ENCODE data around the gene ADIPOR2.

The ADIPOR2 gene

GRCh38 chr12:1793426-1794210 is 102.7 kb downstream of the ADIPOR2 start:
- no peak for DNase-seq (ENCODE audit: low read depth)
- H3K4me3 ChIP-seq (ENCODE audit: low read depth, low read length): no peak overlapping the region

DNA sequence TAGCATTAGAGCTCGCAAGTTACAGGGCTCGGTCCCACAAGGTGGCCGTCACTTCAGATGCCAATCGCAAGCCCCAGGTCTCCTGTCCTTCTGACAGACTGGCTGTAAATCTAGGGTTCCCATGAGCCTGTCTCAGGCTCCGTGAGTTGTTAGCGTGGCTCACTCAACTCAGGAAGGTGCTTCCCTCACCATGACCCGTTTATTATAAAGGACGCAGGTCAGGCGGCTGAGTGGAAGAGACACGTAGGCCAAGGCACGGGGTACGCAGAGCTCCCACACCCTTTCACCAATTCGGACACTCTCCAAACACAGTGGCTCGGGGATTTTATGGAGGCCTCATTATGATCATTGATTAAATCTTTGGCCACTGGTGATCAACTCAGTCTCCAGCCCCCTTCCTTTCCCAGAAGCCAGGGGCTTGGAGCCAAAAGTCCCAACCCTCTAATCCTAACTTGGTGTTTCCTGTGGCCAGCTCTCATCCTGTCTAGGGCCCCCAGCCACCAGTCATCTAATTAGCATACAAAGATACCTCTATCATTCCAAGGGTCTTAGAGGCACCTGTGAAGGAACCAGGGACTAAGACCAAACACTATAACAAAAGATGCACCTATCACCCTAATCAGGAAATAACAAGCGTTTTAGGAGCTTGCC is 103.7 kb downstream of the ADIPOR2 start:
- no peak for DNase-seq (ENCODE audit: low read depth)
- no peak overlapping the region for H3K4me3 ChIP-seq (ENCODE audit: low read depth, low read length)

GRCh38 chr12:1795221-1795784 is 104.4 kb downstream of the ADIPOR2 start:
- no peak overlapping the region for H3K4me3 ChIP-seq (ENCODE audit: low read depth, low read length)
- DNase-seq (ENCODE audit: low read depth): no peak

- peak; percentile 42 for DNase-seq (ENCODE audit: low read depth)
- H3K4me3 ChIP-seq (ENCODE audit: low read depth, low read length): peak overlapping the region; percentile 47
These were observed 105.1 kb downstream of the ADIPOR2 start for GRCh38 chr12:1795785-1796514.

DNA sequence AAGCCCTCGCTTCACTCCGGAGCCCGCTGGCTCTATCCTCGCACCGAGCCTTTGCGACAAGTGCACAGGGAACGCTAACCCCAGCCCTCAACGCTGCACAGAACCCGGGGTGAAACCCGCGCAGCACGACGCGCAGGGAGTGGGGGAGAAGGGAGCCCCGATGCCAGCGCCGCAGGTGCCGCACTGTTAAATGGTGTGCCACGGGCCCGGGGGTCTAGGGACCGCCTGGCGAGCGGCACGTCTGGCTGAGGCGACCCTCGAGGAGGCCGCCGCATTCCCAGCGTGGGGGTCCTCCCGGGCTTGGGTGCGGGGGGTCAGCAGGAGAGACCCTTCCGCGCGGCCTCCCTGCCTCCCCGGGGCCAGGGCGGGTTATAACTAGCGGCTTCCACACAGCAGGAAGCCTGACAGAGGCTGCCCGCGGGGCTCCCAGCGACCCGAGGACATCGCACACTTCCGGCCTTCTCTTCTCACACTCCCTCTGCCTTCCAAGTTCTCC is 105.7 kb downstream of the ADIPOR2 start:
- H3K4me3 ChIP-seq (ENCODE audit: low read depth, low read length): peak overlapping the region; percentile 47
- DNase-seq (ENCODE audit: low read depth): no peak

DNA sequence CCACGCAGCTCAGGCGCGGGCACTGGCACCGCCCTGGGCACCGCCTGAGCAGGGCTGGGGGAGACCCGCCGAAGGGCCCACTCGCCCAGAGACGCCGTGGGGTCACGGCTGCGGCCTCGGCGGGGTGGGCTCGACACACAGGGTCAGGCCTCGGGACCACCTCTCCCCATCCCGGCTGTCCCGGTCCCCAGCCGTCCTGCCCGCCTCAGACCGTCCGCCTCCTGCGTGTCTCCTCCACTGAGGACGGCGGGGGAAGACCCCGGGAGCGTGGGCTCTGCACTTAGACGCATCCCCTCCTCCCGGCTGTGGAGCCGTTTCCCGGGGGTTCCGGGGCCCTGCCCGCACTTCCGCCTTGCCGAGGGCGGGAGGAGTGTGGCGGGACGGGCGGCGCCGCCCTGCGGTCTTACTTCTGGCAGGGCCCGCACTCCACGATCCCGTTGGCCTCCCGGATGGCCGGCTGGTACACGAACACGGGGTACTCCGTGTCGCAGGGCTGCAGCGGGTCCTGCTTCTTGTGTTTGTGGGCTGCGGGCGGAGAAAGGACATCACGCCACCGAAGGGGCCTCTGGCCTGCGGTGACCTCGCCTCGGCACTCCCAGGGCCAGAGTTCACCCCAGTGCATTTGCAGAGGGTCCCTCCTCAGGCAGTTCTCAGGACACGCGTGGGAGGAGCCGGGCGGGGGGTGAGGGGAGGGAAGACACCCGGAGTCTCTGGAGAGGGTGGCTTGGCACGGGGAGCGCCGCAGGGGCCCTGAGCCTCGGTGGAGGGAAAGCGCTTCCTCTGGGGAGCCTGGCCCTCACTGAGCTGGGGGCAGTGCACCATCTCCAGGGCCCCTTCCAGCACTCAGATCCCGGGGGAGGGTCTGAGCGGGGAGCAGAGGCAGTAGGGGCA is 106.4 kb downstream of the ADIPOR2 start:
- no peak for DNase-seq (ENCODE audit: low read depth)
- H3K4me3 ChIP-seq (ENCODE audit: low read depth, low read length): peak overlapping the region; percentile 47

- no peak for DNase-seq (ENCODE audit: low read depth)
- H3K4me3 ChIP-seq (ENCODE audit: low read depth, low read length): no peak overlapping the region
These were observed 107.2 kb downstream of the ADIPOR2 start for GRCh38 chr12:1797991-1798640.

DNA sequence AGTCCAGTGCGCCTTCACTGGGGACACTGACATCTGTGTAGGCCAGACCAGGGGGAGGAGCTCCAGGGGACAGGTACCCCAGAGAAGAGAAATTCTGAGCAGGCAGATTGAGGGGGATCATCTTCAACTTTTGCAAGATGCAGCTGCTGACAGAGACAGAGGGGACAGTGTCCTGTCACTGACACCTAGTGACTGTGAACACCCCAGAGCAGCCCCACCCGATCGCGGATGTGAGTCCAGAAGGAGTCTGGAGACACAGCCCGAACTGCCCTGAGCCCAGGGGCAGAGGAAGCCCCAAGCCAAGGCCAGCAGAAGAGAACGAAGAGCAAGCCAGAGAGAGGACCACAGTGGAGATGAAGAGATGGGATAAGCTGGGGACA is 107.8 kb downstream of the ADIPOR2 start:
- no peak overlapping the region for H3K4me3 ChIP-seq (ENCODE audit: low read depth, low read length)
- DNase-seq (ENCODE audit: low read depth): no peak

- no peak for DNase-seq (ENCODE audit: low read depth)
- no peak overlapping the region for H3K4me3 ChIP-seq (ENCODE audit: low read depth, low read length)
These were observed 108.4 kb downstream of the ADIPOR2 start for GRCh38 chr12:1799051-1799881.

GRCh38 chr12:1799882-1800400 is 109.1 kb downstream of the ADIPOR2 start:
- no peak overlapping the region for H3K4me3 ChIP-seq (ENCODE audit: low read depth, low read length)
- no peak for DNase-seq (ENCODE audit: low read depth)

DNA sequence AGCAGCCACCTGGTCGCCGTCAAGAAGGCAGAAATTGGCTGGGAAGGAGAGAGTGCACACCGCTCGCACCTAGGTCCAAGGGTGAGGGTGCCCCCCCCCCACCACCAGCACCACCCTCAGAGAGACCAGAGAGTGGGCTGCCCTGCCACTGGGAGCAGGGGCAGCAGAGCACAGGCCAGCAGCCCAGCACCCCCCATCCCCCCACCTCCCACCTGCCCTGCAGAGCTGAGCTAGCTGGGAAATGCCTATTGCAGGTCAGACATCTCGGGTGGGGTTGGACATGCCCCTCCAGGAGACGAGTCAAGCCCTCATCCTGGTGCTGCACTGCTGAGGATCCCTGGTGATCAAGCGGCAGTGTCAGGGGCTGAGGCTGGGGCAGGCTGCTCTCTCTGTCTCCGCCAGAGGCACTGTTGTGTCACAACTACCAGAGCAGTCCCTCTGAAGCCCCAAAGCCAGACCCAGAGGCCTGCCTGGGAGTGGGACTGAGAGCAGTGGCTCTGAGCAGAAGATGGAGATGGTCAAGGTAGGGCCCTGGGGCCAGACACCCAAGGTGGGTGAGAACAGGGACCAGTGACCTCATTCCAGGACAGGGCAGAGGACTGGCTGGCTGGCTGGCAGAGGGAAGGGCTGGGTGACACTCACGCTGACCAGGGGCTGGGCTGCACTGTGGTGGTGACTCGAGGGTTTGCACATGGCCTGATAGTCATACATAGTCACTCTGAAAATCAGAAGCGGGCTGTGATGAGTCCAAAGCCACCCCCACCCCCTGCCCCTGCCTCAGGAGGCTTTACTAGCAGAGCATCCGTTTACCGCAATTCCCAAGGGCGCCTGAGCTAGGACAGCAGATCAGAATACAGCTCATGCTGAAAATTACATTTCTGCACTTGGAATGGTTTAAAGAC is 109.8 kb downstream of the ADIPOR2 start:
- H3K4me3 ChIP-seq (ENCODE audit: low read depth, low read length): no peak overlapping the region
- no peak for DNase-seq (ENCODE audit: low read depth)

GRCh38 chr12:1801303-1801975 is 110.6 kb downstream of the ADIPOR2 start:
- DNase-seq (ENCODE audit: low read depth): no peak
- no peak overlapping the region for H3K4me3 ChIP-seq (ENCODE audit: low read depth, low read length)

DNA sequence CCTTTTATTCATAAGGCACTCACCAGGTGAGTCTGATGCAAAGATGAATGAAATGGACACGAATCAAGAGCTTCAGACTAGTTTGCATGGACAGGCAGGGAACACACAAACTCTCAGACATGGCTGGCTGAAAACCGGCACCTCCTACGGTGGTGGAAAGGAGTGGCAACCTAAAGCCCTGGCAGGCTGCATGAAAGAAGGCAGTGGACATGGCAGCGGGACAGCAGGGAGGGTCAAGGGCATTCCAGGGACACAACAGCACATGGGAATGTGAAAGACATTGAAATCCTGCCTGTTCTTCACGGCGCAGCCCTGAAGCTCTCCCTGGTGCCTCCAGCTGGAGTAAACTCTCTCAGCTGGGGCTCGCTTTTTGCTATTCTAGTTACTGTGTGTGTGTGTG is 112.9 kb downstream of the ADIPOR2 start:
- no peak for DNase-seq (ENCODE audit: low read depth)
- no peak overlapping the region for H3K4me3 ChIP-seq (ENCODE audit: low read depth, low read length)

- peak; percentile 64 for DNase-seq (ENCODE audit: low read depth)
- H3K4me3 ChIP-seq (ENCODE audit: low read depth, low read length): no peak overlapping the region
These were observed 113.9 kb downstream of the ADIPOR2 start for GRCh38 chr12:1804545-1805332.

GRCh38 chr12:1805441-1806081 is 114.7 kb downstream of the ADIPOR2 start:
- H3K4me3 ChIP-seq (ENCODE audit: low read depth, low read length): no peak overlapping the region
- DNase-seq (ENCODE audit: low read depth): no peak

All from skeletal muscle cell (primary cell).